ENCODE results near the gene SPO11. TPM values are rescaled to one million over a fixed set of nuclear protein-coding genes. Genes with fewer than 3 reads are reported as not detected.

The SPO11 gene
- total and polyA plus RNA-seq, 9 of the 15 experiments (the other 6 are each of a cell fraction or from before 2014, with no cell fraction given), result not detected

- TF ChIP-seq HMGXB4 (CRISPR knock-in tag; IDR thresholded peaks at IDR 0.05) (no peak), RFX1 (IDR thresholded peaks at IDR 0.05) (no peak), RBM14 (IDR thresholded peaks at IDR 0.05; ENCODE audit: borderline replicate concordance, insufficient read depth, low read depth, low read length) (no peak), KAT7 (CRISPR knock-in tag; IDR thresholded peaks at IDR 0.05; ENCODE audit: borderline replicate concordance) (no peak; the same call in 1 of the 2 replicates), CUX1 (CRISPR knock-in tag; IDR thresholded peaks at IDR 0.05) (peak; percentile 47), ARID1B (IDR thresholded peaks at IDR 0.05) (no peak), ZFP1 (CRISPR knock-in tag; IDR thresholded peaks at IDR 0.05) (no peak), ETV6 (IDR thresholded peaks at IDR 0.05; ENCODE audit: borderline replicate concordance in 1 of 2, low read depth in 2 of 2, low read length in 1 of 2) (0 out of 4 replicates have a peak, but pooled peaks of 1 of the 2 experiments have one; percentile 11), ETV6 (CRISPR knock-in tag; IDR thresholded peaks at IDR 0.05; ENCODE audit: borderline replicate concordance) (no peak), ARID3A (IDR thresholded peaks at IDR 0.05; ENCODE audit: borderline replicate concordance, low read depth, low read length) (no peak), CAMTA2 (CRISPR knock-in tag; conservative IDR thresholded peaks at IDR 0.05) (no peak), ZC3H4 (CRISPR knock-in tag; IDR thresholded peaks at IDR 0.05; ENCODE audit: borderline replicate concordance) (no peak), MIER1 (IDR thresholded peaks at IDR 0.05; ENCODE audit: low read depth) (no peak), RUNX1 (IDR thresholded peaks at IDR 0.05; ENCODE audit: low read depth) (no peak), THAP12 (CRISPR knock-in tag; IDR thresholded peaks at IDR 0.05) (peak; percentile 82; the same call in 1 of the 2 replicates)
Observed at GRCh38 chr20:57388953-57389694, 59.5 kb downstream of the SPO11 start (continued).
